ENCODE results near the gene ABCA4. TPM values are rescaled to one million over a fixed set of nuclear protein-coding genes. Genes with fewer than 3 reads are reported as not detected.
"Not testable (repeated sequence)": the region's sequence is repeated elsewhere in the genome, so short reads cannot be mapped to it uniquely, and the experiment has no call there.

The ABCA4 gene
- total RNA-seq, 1 donor from 2014 or later, result 1.3 TPM

DNA sequence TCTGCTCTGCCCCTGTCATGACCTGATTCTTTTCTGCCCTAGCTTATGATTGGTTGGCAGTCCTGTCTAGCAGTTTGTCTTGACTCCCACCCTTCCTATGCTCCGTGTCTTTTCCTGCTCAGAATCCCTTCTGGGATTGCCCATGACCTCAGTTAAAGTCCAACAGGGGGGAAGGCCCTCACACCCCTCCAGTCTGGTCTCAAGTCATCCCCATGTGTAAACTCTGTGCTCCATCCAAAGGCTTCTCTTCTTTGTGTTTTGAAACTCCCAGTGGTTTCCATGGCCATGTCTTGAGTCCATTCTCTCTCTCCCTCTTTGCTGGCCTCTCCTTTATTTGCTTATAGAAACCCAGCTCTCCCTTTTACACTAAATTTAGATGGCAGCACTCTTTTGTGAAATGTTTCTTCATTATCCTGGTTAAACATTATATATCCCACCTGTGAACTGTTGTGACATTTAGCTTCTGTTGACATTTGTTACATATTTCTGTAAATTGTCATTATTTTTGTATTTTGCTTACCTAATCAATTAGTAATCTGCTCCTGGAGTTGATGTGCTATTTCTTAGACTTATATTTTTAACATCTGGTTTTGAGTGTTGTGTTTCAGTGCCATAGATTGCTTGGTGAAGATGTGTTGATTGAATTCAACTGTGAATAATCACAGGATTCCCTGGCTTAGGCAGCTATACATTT is 162.8 kb downstream of the ABCA4 start:
- DNase-seq (ENCODE audit: low spot score), result no peak

- no peak for DNase-seq (ENCODE audit: low spot score)
Measured at GRCh38 chr1:93955765-93956164, 165.2 kb downstream of the ABCA4 start.

GRCh38 chr1:93947002-93947686 is 173.8 kb downstream of the ABCA4 start:
- DNase-seq (ENCODE audit: low spot score), result not testable (repeated sequence)

Other genes with a start within 250 kb of the ABCA4 start
- 58.3 TPM for gene DNTTIP2, start 241.9 kb downstream of the ABCA4 start, total RNA-seq
- 81.9 TPM for gene GCLM, start 211.7 kb downstream of the ABCA4 start, total RNA-seq
- 56.3 TPM for gene ARHGAP29, start 116.4 kb upstream of the ABCA4 start, total RNA-seq

Measured in mesenteric fat pad (tissue), 1 donor.